Thymus (tissue), 11 donors: Measurements from ENCODE around the gene LTBP2. TPM values are rescaled to one million over a fixed set of nuclear protein-coding genes. Genes with fewer than 3 reads are reported as not detected.
A peak's percentile ranks its signal among the peaks of the same experiment; 100 is the strongest.

Experiments used
- DNase-seq, 9 donors: peaks; one replicate each; pipeline ENCODE4 v3.0.0-alpha.2; 2013; ENCODE audit warnings: low spot score in 9 of 9, low read depth in 6 of 9, missing footprints in 1 of 9
- H3K27ac ChIP-seq, 2 donors: one replicate each; pipeline ENCODE4 v1.5.1; 2013; ENCODE audit warnings: control low read depth in 1 of 2, low read depth in 1 of 2, low read length in 1 of 2, mild to moderate bottlenecking in 1 of 2, moderate library complexity in 1 of 2
- H3K27me3 ChIP-seq, 2 donors: one replicate each; pipeline ENCODE4 v1.5.1; 2013; ENCODE audit warnings: low read length in 1 of 2; ENCODE audit not compliant: control insufficient read depth in 2 of 2, insufficient read depth in 1 of 2
- H3K36me3 ChIP-seq, 2 donors: one replicate each; pipeline ENCODE4 v1.5.1; 2013; ENCODE audit warnings: low read length in 1 of 2, mild to moderate bottlenecking in 1 of 2, moderate library complexity in 1 of 2; ENCODE audit not compliant: control insufficient read depth in 2 of 2, insufficient read depth in 2 of 2
- H3K4me1 ChIP-seq, 2 donors: one replicate each; pipeline ENCODE4 v1.5.1; 2013; ENCODE audit warnings: low read length in 2 of 2; ENCODE audit not compliant: control insufficient read depth in 2 of 2, insufficient read depth in 2 of 2
- H3K4me3 ChIP-seq, 2 donors: one replicate each; pipeline ENCODE4 v1.5.1; 2013; ENCODE audit warnings: low read length in 2 of 2, control low read depth in 1 of 2, mild to moderate bottlenecking in 1 of 2
- H3K9me3 ChIP-seq, 2 donors: one replicate each; pipeline ENCODE4 v1.5.1; 2013; ENCODE audit warnings: low read length in 1 of 2, mild to moderate bottlenecking in 1 of 2; ENCODE audit not compliant: control insufficient read depth in 2 of 2, insufficient read depth in 1 of 2
- WGBS: extraction: QIAGEN DNeasy Blood & Tissue Kit; methylation state at CpG from one replicate; pipeline ENCODE4 v1.1.7; 2013; 5-methylcytosine and 5-hydroxymethylcytosine counted together
- polyA plus RNA-seq: library from polyadenylated mRNA; stranded (reverse); fragments of 200-250 nt; gene quantifications from one replicate; pipeline ENCODE4 v1.2.3, GENCODE V29; 2013
- total RNA-seq: library from RNA; stranded (reverse); fragments of 120-200 nt; gene quantifications from one replicate; pipeline ENCODE4 v1.2.4, GENCODE V29; 2013
- donor health status: healthy.

The LTBP2 gene
- total and polyA plus RNA-seq, 2 donors, result 2.6 to 2.9 TPM

DNA sequence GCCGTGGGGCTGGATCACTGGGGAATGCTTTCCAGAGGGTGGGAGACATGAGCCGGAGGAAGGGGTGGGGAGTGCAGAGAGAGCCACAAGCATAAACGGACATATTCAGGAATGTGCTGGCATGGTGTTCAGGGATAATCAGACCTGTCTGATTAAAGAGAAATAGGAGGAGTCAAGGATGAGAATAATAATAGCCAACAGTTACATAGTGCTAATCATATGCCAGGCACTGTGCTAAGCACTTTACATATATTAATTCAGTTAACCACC is 43.7 kb downstream of the LTBP2 start:
- 97% methylated on average over 3 of the region's 3 CpGs for WGBS
- Histone ChIP-seq H3K4me1 (peaks cover 0 to 20% of the 10 kb centered on the region in 2 donors), H3K27me3 (peaks cover 2 to 16% of the 10 kb centered on the region in 2 donors), H3K9me3 (no peaks in the 10 kb centered on the region), H3K27ac (no peak overlapping the region), H3K4me3 (no peak overlapping the region), H3K36me3 (no peaks in the 10 kb centered on the region)
- DNase-seq, result no peak

GRCh38 chr14:74567646-74568379 is 44.2 kb downstream of the LTBP2 start:
- Histone ChIP-seq H3K27me3 (peaks cover 0 to 11% of the 10 kb centered on the region in 2 donors), H3K4me1 (peaks cover 0 to 15% of the 10 kb centered on the region in 2 donors), H3K27ac (no peak overlapping the region), H3K4me3 (no peak overlapping the region), H3K36me3 (no peaks in the 10 kb centered on the region), H3K9me3 (no peaks in the 10 kb centered on the region)
- DNase-seq, result no peak
- WGBS, result 95% methylated on average over 21 of the region's 21 CpGs

DNA sequence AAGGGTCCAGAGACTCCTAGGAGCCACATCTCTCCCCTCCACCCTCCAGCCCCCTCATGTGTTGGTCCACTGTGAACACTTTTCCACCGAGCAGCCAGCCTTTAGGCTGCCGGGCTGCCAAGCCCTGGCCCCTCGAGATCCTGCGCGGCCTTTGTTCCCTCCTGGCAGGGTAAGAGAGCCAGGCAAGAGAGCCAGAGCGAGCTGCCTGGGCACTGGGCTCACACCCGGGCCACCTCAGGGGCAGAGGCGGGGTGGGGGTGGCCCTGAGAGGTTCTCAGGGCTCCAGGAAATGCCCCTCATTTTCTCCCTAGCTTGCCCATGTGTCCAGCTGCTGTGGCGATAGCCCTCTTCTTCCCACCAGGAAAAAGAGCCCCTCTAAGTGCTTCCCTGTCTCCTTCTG is 44.8 kb downstream of the LTBP2 start:
- peaks cover 0 to 15% of the 10 kb centered on the region in 2 donors for H3K4me1 ChIP-seq
- WGBS, result 95% methylated on average over 9 of the region's 9 CpGs
- no peak overlapping the region for H3K4me3 ChIP-seq
- no peaks in the 10 kb centered on the region for H3K36me3 ChIP-seq
- no peak overlapping the region for H3K27ac ChIP-seq
- no peak for DNase-seq
- peaks cover 0 to 7% of the 10 kb centered on the region in 2 donors for H3K27me3 ChIP-seq
- no peaks in the 10 kb centered on the region for H3K9me3 ChIP-seq

DNA sequence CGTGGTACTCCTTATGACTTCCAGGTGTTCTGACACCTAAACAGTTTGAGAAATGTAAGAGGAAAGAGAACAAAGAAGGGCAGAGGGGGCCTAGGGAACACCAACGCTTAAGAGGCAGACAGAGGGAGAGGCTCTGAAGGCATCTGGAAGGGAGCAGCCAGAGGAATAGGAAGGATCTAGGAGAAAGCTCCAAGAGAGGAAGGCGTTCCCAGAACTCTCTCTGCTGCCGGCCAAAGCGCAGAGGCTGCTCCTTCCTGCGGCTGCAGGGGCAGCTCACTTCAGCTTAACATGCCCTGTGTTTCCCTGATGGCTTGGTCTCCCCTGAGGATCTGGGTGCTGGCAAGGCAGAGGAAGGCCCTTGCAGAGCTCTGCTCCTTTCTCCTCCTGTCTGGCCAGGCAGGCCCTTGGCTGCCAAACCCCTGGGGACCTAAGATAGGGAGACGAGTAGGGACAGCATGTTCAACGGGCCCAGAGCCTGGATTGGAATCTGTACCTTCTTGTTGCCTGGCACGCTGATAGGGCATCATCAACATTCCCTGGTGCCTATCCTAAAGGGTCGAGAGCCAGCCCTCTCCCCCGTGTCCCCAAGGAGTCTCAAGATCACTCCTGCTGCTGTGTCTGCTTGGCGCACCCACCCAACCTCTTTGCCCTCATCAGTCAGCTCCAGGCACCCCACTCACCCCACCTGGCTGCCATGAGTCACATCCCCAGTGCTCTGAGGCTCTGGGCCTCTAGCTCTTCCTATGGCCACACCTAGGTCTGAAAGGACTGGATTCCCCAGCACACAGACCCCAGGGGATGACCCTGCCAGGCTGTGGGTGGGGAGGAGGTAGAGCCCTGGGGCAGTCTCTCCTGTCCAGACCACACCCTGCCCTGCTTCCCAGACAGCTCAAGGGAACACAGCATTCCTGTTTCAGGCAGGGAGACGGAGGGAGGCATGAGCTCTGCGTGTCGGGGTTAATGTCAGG is 45.6 kb downstream of the LTBP2 start:
- H3K9me3 ChIP-seq, result no peaks in the 10 kb centered on the region
- H3K4me1 ChIP-seq, result peaks cover 0 to 10% of the 10 kb centered on the region in 2 donors
- H3K36me3 ChIP-seq, result no peaks in the 10 kb centered on the region
- no peak overlapping the region for H3K4me3 ChIP-seq
- H3K27ac ChIP-seq, result no peak overlapping the region
- peaks cover 0 to under 1% of the 10 kb centered on the region in 2 donors for H3K27me3 ChIP-seq
- WGBS, result 84% methylated on average over 15 of the region's 15 CpGs
- DNase-seq, result no peak

DNA sequence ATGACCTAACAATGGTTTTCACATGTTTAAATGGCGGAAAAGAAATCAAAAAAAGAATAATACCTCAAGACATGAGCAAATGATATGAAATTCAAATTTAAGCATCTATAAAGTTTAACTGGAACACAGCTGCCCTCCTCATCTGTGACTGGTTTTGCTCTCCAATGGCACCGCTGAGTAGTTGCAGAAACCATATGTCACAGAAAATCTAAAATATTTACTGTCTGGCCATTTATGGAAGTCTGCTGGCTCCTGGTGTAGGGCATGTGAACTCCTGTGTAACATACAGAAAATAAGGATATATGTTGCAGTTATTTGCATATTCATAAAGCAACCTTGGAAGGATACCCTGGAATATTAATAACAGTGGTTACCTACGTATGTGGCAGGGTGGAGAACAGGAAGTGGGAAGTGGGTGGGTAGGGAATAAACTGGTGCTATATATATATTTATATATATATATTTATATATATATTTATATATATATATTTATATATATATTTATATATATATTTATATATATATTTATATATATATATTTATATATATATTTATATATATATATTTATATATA is 48.4 kb downstream of the LTBP2 start:
- no peak for DNase-seq
- Histone ChIP-seq H3K4me3 (no peak overlapping the region), H3K4me1 (no peaks in the 10 kb centered on the region), H3K36me3 (no peaks in the 10 kb centered on the region), H3K27me3 (no peaks in the 10 kb centered on the region), H3K27ac (no peak overlapping the region), H3K9me3 (no peaks in the 10 kb centered on the region)
- WGBS, result 96% methylated on average over 3 of the region's 3 CpGs

DNA sequence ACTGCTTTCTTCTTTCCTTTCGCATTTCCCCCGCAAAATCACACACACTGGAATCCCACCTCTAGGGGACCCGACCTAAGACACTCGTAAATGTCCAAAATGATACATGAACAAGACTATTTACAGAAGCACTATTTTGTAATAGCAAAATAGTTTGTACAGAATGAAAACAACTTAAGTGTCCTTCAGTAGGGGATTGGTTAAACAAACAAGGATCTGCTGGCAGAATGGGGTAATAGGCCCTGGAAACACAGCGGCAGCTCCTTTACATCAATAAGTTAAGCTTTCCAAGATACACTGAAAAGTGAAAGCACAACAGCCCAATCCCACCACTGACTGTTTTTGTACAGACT is 48.8 kb downstream of the LTBP2 start:
- Histone ChIP-seq H3K4me1 (no peaks in the 10 kb centered on the region), H3K36me3 (no peaks in the 10 kb centered on the region), H3K9me3 (no peaks in the 10 kb centered on the region), H3K27ac (no peak overlapping the region), H3K4me3 (no peak overlapping the region), H3K27me3 (no peaks in the 10 kb centered on the region)
- DNase-seq, result no peak
- 97% methylated on average over 5 of the region's 5 CpGs for WGBS

GRCh38 chr14:74562515-74563232 is 49.4 kb downstream of the LTBP2 start:
- WGBS, result 94% methylated on average over 3 of the region's 3 CpGs
- peak in 1 of 9 donors; percentile 20 for DNase-seq
- Histone ChIP-seq H3K27ac (no peak overlapping the region), H3K36me3 (no peaks in the 10 kb centered on the region), H3K27me3 (no peaks in the 10 kb centered on the region), H3K4me3 (no peak overlapping the region), H3K9me3 (no peaks in the 10 kb centered on the region), H3K4me1 (no peaks in the 10 kb centered on the region)

- no peaks in the 10 kb centered on the region for H3K36me3 ChIP-seq
- H3K9me3 ChIP-seq, result no peaks in the 10 kb centered on the region
- no peak overlapping the region for H3K4me3 ChIP-seq
- H3K4me1 ChIP-seq, result no peaks in the 10 kb centered on the region
- DNase-seq, result no peak
- WGBS, result 97% methylated on average over 1 of the region's 1 CpG
- H3K27ac ChIP-seq, result no peak overlapping the region
- no peaks in the 10 kb centered on the region for H3K27me3 ChIP-seq
Measured at GRCh38 chr14:74558655-74559054, 53.4 kb downstream of the LTBP2 start.
